Astrocyte (in vitro differentiated cells and primary cell): ENCODE results near the gene SPON1.

Source experiments
- EZH2 ChIP-seq: IDR thresholded peaks from 2 replicates; pipeline ENCODE4 v1.6.1; 2012; ENCODE audit warnings: mild to moderate bottlenecking, low read length, inconsistent platforms; ENCODE audit not compliant: insufficient read depth
- TF ChIP-seq, protein P1 (sequence below): IDR thresholded peaks from 2 replicates; pipeline ENCODE4 v1.5.1; 2011; ENCODE audit warnings: low read depth, mild to moderate bottlenecking, inconsistent platforms, low read length, moderate library complexity; ENCODE audit not compliant: insufficient read depth

DNA sequence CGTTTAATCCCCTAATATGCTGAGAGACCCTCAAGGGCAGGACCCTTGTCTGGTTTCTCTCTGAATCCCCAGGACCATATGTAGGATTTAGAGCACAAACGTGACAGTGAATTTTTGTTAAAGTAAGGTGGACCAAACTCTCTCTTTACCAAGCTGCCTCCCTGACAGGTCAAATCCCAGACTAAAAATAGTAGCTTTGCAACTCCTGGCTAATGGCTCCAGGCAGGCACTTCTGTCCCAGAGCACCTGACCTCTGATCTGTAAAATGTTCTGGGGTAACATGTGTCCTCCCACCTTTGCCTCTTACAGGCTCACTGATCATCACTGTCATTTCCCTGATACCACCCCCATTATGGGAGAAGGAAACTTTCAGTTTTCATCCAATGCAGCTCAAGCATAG is 152.3 kb downstream of the SPON1 start:
- TF ChIP-seq, protein P1, sequence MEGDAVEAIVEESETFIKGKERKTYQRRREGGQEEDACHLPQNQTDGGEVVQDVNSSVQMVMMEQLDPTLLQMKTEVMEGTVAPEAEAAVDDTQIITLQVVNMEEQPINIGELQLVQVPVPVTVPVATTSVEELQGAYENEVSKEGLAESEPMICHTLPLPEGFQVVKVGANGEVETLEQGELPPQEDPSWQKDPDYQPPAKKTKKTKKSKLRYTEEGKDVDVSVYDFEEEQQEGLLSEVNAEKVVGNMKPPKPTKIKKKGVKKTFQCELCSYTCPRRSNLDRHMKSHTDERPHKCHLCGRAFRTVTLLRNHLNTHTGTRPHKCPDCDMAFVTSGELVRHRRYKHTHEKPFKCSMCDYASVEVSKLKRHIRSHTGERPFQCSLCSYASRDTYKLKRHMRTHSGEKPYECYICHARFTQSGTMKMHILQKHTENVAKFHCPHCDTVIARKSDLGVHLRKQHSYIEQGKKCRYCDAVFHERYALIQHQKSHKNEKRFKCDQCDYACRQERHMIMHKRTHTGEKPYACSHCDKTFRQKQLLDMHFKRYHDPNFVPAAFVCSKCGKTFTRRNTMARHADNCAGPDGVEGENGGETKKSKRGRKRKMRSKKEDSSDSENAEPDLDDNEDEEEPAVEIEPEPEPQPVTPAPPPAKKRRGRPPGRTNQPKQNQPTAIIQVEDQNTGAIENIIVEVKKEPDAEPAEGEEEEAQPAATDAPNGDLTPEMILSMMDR: no peak
- TF ChIP-seq EZH2: no peak
